Raji (cell line): ENCODE data around the gene SUSD1.

ENCODE experiments used
- POLR2A ChIP-seq: IDR thresholded peaks from 2 replicates; pipeline ENCODE4 v1.6.1; 2011; ENCODE audit warnings: low read depth, low read length, control low read depth; ENCODE audit not compliant: insufficient read depth

The SUSD1 gene

DNA sequence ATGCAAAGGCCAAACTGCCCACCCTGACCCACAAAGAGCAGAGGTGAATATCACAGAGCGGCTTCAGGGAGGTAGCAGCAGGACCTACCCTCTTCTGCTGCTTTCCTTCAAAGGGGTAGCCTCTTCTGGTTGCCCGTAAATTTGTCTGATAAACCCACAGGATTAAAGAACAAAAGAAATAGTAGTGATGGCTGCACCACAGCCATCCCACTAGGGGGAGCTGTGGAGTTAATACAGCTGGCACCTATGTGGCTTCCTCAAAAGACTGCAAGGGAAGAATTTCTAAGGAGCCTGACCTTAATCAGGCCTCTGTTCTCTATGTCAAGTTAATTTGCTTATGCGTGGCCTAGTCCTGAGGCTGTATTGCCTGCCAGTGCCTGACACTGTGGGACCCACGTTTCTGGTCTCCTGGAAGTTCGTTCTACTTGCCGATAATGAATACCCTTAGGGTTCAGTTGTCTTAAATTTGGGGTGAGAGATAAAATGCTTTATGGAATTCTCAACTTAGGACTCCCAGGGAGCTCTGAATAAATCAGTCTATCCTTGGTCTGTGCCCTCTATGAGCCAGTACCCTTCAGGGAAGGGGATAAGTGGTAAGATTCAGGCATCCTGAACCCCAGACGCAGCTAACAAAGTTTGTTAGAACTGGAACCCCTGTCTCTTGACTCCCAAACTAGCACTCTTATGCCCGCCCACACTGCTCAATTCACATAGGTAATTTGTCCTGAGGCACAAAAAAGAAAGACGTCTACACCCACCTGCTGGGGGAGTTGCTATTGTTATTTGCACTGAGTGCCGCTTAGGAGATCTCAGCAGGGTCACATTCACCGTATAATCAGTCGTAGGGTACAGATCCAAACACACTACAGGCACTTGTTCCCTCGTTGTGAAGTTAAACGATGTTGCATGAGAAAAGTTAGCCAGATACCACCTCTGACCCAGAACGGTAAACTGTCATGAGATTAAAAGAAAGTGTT is 77.1 kb downstream of the SUSD1 start:
- TF ChIP-seq POLR2A: no peak

DNA sequence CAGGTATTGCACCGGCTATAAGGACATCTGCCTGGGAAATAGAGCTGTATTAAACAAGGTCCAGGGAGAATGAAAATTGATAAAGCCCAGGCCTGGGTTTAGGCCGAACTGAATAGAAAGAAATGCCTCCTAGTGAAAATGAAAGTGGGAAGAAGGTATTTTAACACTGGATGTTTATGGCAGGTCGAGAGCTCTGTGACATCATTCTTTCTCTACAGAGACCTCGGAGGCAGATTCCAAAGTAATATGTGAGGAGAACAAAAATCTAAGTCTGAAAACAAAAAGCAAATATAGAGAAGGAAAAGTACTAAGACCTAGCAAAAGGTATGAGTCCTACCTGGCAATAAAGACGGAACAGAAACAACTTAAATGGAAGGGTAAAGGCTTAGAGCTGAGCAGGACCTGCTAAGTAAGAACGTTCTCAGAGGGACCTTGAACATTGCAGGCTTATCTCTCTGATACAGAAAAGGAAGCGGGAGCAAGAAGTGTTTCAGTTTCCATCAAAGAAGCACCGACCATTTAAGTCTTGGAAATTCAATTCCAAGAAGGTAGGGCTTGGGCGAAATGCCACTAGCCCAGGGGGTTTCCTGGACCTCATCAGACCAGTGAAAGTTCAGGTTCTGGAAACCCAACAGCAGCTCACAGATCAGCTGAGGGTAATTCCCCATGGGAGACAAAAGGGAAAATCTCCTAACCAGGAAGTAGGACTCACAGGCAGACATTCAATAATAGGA is 80.0 kb downstream of the SUSD1 start:
- TF ChIP-seq POLR2A: no peak

GRCh38 chr9:112094241-112094640 is 80.9 kb downstream of the SUSD1 start:
- TF ChIP-seq POLR2A: no peak

DNA sequence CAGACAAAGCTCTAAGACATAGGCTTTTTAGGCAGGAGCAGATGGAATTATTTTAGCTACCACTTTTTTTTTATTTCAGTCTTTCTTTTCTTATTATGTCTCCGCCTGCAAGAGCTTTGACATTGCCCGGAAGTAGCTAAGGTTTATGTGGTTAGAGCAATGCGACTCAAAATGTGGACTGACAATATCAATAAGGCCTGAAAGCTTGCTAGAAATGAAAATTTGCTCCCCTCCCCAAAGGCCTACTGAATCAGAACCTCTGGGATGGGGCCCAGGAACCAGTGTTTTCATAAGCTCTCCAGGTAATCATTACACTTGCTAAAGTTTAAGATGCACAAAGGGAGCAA is 81.3 kb downstream of the SUSD1 start:
- no peak for TF ChIP-seq POLR2A

- no peak for TF ChIP-seq POLR2A
Observed at GRCh38 chr9:112093147-112093869, 81.8 kb downstream of the SUSD1 start.

DNA sequence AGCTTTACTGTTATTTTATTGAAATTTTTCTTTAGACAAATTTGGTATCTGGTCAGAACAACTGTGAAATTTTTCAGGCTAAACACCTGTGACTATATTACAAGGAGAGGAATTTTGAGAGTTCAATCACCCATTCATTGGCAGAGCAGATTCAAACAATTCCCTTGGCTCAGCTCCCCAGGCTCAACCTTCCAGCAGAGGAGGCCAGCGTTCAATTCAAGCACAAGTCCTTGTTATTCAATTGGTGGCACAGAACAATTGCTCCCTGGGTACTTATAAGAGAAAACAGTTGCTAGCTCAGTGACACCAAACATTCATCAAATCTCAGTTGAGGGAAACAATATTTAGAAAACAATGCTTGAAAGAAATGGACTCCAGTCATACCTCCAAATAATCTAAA is 83.3 kb downstream of the SUSD1 start:
- TF ChIP-seq POLR2A: no peak

DNA sequence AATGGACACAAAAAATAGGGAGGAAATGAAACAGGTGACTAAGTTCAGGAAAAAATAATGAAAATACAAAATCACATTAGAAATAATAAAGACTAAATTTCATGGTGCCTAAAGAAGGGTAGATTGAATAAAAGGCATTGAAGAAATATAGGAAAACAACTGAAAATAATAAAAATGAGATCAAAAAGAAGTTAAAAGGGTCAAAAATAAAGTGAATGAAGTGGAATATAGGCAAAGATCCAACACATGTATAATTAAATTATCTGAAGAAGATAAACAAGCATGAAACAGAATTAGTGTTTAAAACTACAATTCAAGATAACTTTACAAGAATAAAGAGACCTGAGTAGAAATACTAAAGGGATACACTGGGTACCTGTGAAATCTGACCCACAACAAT is 87.6 kb downstream of the SUSD1 start:
- no peak for TF ChIP-seq POLR2A

DNA sequence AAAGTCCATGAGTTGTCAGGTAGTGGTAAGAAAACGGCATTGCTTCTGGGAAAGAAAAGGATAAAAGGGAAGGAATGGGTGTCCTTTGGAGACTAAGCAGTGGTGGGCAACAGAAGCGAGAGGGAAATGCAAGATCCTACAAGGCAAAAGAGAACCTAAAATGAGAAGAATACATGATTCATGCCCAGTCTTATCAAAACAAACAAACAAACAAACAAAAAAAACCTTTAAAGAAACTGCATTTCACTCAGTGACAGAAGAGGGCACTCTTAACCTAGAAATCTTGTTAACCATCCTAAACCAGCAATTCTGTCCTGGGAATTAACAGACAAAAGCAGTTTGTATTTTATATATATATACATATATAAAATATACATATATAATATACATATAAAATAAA is 88.5 kb downstream of the SUSD1 start:
- no peak for TF ChIP-seq POLR2A

GRCh38 chr9:112084907-112085306 is 90.2 kb downstream of the SUSD1 start:
- TF ChIP-seq POLR2A: no peak

DNA sequence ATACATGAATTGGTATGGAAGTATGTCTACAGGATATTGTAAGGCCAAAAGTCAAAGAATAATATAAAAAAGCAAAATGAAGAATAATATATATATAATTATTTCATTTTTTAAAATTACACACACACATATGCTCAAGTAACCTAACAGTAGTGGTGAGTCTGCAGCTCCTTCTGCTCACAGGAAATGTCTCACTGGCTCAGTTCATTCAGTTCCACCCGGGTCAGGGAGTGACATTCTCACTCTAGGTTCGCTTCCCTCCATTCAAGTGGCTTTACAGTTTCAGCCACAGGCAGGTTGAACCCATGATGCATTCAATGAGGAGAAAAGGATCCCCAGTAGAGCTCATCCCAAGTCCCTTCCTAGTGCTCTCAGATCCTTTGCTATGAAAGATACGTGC is 90.8 kb downstream of the SUSD1 start:
- no peak for TF ChIP-seq POLR2A

- no peak for TF ChIP-seq POLR2A
Observed at GRCh38 chr9:112081918-112082729, 93.0 kb downstream of the SUSD1 start.

GRCh38 chr9:112080831-112081542 is 94.1 kb downstream of the SUSD1 start:
- no peak for TF ChIP-seq POLR2A

DNA sequence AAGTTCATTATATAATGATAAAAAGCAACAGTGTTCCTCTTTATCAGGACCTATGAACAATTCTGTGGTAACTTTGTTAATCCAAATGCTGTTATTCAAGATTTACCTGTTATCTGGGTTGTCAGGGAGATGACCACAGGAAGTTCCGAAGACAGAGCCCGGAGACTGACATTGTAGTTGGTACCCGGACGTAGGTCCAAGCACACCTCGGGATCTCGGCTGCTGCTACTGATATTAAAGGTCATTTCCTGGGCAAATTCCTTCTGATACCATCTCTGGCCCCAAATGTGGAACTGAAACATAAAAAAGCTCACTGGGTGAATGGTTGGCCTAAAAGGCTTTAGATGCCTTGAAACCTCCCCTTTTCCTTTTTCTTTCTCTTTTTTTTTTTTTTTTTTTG is 96.7 kb downstream of the SUSD1 start:
- TF ChIP-seq POLR2A: no peak

DNA sequence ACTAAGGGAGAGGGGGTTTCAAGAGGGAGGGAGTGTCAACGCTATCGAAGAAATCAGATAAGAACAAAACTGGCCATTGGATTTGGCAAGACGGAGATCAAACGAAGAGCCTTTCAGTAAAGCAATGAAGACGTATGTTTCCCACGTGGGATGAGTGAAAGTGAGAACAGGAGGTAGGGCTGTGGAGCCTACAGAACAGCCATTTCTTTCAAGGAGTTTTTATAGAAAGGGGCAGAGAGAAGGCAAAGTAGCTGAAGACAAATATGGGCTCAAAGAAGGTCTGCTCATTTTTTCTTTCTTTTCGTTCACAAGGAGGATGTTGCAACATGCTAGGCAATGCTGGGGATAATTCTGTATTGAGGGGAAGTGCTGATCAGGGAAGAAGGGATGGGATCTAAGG is 98.3 kb downstream of the SUSD1 start:
- TF ChIP-seq POLR2A: no peak

DNA sequence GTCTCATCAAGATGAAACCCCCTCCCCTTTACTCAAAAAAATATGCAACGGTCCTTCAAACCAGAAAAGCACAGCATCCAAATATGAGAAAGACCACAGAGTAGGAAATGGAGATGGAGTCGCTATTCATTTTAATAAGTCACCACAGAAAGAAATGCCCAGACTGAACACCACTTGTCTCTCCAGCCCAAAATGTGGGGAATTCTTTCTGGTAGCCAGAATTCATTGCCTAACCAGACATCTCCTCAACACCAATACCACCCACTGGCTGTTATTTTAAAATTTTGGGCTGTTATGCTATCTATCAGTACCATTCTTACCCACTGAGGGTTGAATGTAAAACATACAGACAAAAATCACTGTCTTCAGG is 100.1 kb downstream of the SUSD1 start:
- no peak for TF ChIP-seq POLR2A
